GM12891 (cell line): ENCODE results near the gene TBC1D12. TPM values are rescaled to one million over a fixed set of nuclear protein-coding genes. Genes with fewer than 3 reads are reported as not detected.

Experiments used
- DNase-seq: peaks from one replicate; pipeline ENCODE4 v3.0.0; 2011; ENCODE audit warnings: low spot score; ENCODE audit not compliant: insufficient read length
- FAIRE-seq: peaks from 2 replicates; lab custom pipeline; 2011; peaks lifted over from hg19 to GRCh38; lab: Jason Lieb, UNC
- PAX5 ChIP-seq: IDR thresholded peaks from 2 replicates; pipeline ENCODE4 v1.6.1; 2011; ENCODE audit warnings: low read length, moderate library complexity, mild to moderate bottlenecking; ENCODE audit not compliant: insufficient read depth, severe bottlenecking
- POLR2A ChIP-seq: IDR thresholded peaks from 2 replicates; pipeline ENCODE4 v1.6.1; 2011; ENCODE audit warnings: low read depth, low read length, control low read depth
- POLR2AphosphoS5 ChIP-seq: IDR thresholded peaks from 2 replicates; pipeline ENCODE4 v1.6.1; 2011; ENCODE audit warnings: low read depth, low read length, control low read depth
- POU2F2 ChIP-seq: IDR thresholded peaks from 2 replicates; pipeline ENCODE4 v1.6.1; 2011; ENCODE audit warnings: low read depth, mild to moderate bottlenecking, control low read depth, low read length, moderate library complexity
- SPI1 ChIP-seq: IDR thresholded peaks from 2 replicates; pipeline ENCODE4 v1.6.1; 2011; ENCODE audit warnings: low read depth, low read length, control low read depth
- TAF1 ChIP-seq: IDR thresholded peaks from 2 replicates; pipeline ENCODE4 v1.6.1; 2011; ENCODE audit warnings: low read depth, low read length, control low read depth
- polyA plus RNA-seq: library from polyadenylated mRNA; unstranded; fragments of >200 nt; gene quantifications from one replicate; pipeline ENCODE4 v1.2.1, GENCODE V29; 2012; ENCODE audit warnings: low read depth, missing spikeins, inconsistent platforms; ENCODE audit not compliant: missing spikeins

Gene TBC1D12
- 1.8 TPM for polyA plus RNA-seq

DNA sequence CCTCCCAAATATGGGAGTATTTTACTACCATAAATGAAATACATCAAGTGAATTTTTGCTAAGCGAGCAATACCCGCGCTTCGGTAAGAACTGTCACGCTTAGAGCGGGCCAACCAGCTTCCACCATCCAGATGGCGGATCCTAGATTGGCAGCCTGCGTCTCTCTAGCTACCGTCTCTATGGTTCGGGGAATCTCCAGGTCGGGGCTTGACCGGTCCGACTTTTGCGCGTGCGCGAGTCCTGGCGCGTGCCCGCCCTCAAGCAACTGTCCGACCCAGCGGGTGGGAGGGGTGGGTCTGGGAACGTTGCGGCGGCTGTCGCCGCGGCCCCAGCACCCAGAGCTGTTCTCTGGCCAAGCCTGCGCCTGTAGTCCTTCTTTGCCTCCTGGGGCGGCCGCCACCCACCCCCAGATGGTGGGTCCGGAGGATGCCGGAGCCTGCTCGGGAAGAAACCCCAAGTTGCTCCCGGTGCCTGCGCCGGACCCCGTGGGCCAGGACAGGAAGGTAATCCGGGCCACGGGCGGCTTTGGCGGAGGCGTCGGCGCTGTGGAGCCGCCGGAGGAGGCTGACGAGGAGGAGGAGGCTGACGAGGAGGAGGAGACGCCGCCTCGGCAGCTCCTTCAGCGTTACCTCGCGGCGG is at the start of gene TBC1D12:
TSS of gene TBC1D12 (plus strand) at position 338 of the 639 bp plus-strand sequence. CDS start at position 411, 73 bp downstream.
- DNase-seq (peak; percentile 59), FAIRE-seq (peak; percentile 80)
- TF ChIP-seq TAF1 (0 out of 2 replicates have a peak, but pooled peaks have one; percentile 5), POLR2AphosphoS5 (no peak), POU2F2 (no peak)

GRCh38 chr10:94353336-94353735 is 49.0 kb upstream of the TBC1D12 start:
- no peak for TF ChIP-seq SPI1
- TF ChIP-seq POLR2A = no peak
- no peak for TF ChIP-seq POLR2AphosphoS5
- TF ChIP-seq TAF1 = no peak
- TF ChIP-seq POU2F2 = no peak
- no peak for TF ChIP-seq PAX5
- DNase-seq (no peak), FAIRE-seq (no peak)

DNA sequence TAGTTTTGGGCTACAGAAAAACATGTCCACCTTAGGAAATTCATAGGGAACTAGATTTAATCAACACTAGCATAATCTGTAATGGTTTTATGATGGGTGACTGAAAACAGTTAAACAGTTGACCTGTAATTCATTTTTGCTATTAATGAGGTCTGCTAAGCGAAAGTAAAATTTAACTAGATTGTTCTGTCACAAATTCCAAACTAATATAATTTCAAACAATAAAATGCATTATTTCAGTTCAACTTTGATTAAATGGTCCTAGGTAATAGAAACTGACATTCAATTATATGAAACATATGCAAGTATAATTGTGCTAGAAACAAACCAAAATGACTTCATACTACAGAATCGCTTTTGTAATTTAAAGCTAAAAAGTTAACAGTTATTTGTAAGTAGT is 46.5 kb upstream of the TBC1D12 start:
- TF ChIP-seq POLR2A (no peak), PAX5 (no peak), TAF1 (no peak), SPI1 (no peak), POLR2AphosphoS5 (no peak)

DNA sequence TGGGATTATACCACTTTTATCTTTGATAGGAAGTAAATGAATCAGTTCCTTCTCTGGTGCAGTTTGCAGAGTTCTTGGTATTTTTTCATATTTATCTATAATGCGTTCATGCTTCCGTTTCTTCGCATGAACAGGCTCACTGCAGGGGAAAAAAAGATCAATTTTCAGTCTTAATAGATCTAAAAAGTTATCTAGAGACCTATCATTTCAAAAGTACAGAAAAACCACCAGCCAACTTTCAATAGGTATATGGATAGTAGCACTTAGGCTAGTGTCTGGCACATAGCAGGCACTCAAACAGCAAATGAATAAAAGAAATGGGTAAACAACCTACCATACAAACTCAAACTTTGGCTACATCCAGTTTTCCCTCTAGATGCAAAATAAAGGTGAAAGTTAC is 45.1 kb upstream of the TBC1D12 start:
- FAIRE-seq (no peak), DNase-seq (no peak)
- TF ChIP-seq PAX5 (no peak), POU2F2 (no peak), POLR2AphosphoS5 (no peak), POLR2A (no peak), TAF1 (no peak), SPI1 (no peak)

More for the DNA sequence above, 46.5 kb upstream of the TBC1D12 start:
- DNase-seq = no peak
- FAIRE-seq = no peak

DNA sequence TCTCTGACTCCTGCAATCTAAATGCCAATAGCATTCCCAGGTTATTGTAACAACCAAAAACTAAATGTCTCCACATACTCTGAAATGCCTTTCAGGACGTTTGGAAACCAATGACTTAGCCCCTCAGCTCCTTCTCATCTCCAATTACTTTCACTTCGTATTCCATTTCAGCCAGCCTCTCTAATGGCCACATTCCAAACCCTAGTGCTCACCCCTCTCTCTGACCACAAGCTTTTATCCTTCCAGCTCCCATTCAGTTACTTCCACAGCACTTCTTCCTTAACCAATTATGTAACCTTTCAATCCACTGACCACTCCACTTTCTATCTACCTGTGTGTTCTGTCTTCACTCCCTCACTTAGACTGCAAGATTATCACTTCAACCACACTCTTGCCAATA is 43.9 kb upstream of the TBC1D12 start:
- DNase-seq = no peak
- FAIRE-seq = no peak
- TF ChIP-seq POLR2A = no peak
- TF ChIP-seq SPI1 = no peak
- no peak for TF ChIP-seq TAF1
- TF ChIP-seq PAX5 = no peak
- TF ChIP-seq POU2F2 = no peak
- TF ChIP-seq POLR2AphosphoS5 = no peak

DNA sequence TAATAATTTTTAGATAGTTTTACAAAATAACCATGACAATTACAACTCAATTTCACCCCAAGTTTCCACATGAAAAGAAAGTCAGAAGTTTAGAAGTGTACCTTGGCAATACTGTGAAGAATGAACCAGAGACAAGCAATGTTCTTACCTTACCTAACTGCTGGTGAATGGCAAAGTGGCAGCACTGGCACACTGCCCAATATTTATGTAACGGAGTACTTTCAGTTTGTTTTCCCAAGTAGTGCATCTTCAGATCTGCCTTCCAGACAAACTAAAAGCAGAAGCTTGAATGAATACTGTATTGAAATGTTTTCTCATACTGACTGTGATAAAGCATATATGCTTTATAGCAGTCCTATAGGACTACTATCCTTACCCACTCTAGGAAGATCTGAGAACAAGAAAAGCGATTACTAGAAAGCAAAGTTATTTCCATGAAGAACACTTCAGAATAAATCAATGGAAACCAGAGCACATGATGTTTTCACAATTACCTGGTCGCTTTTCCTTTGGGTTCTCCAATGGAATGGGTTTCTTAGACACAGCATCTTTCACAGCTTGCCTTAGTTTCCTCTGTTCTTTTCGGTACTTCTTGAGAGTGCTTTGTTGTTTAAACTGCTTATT is 41.1 kb upstream of the TBC1D12 start:
- DNase-seq = no peak
- no peak for TF ChIP-seq PAX5
- no peak for TF ChIP-seq POU2F2
- no peak for TF ChIP-seq SPI1
- TF ChIP-seq TAF1 = no peak
- no peak for TF ChIP-seq POLR2AphosphoS5
- no peak for TF ChIP-seq POLR2A
- peak; percentile 47 for FAIRE-seq

- FAIRE-seq = peak; percentile 99
- TF ChIP-seq POLR2A = peak; percentile 89
- peak; percentile 27; the same call in 1 of the 2 replicates for TF ChIP-seq SPI1
- TF ChIP-seq POU2F2 = peak; percentile 52; the same call in 1 of the 2 replicates
- peak; percentile 52; the same call in 1 of the 2 replicates for TF ChIP-seq TAF1
- TF ChIP-seq PAX5 = no peak
- TF ChIP-seq POLR2AphosphoS5 = peak; percentile 90
- peak; percentile 86 for DNase-seq
These were observed 39.7 kb upstream of the TBC1D12 start, which contains the start of gene NOC3L for GRCh38 chr10:94362360-94363250. Gene NOC3L, minus strand, starts transcription at chr10:94362939. Its CDS starts 101 bp downstream, at chr10:94362838.

GRCh38 chr10:94363251-94363565 is 39.1 kb upstream of the TBC1D12 start:
- DNase-seq (no peak), FAIRE-seq (no peak)
- TF ChIP-seq POLR2A (no peak), SPI1 (no peak), POU2F2 (no peak), TAF1 (no peak), PAX5 (no peak), POLR2AphosphoS5 (no peak)

DNA sequence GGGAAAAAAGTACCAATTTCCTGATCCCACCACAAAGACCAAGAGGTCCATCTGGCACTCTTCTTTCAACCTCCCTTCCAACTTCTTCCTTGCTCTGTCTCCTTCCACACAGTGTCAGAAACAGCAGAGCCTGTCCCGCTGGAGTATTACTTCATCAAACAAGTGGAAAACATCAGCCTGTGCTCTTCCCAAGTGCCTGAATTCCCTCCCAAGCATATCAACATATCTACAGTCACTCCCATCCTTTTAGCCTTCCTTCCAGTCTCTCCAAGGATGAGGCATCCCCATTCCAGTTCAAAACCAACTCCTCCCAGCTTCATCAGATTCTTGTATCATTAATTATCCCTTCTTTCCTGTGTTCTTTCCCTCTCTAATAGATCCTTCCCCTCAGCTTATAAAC is 37.9 kb upstream of the TBC1D12 start:
- no peak for TF ChIP-seq POLR2A
- no peak for TF ChIP-seq POLR2AphosphoS5
- no peak for TF ChIP-seq PAX5
- TF ChIP-seq SPI1 = no peak
- no peak for TF ChIP-seq TAF1
- no peak for TF ChIP-seq POU2F2
- DNase-seq (no peak), FAIRE-seq (no peak)
